GM23248 (cell line): Measurements from ENCODE around the gene TEDC2.

Source experiments
- EZH2 ChIP-seq: fragments of 200-600 bp; sonication (generic); IDR thresholded peaks from 2 replicates; pipeline ENCODE4 v1.6.1; 2018; ENCODE audit warnings: antibody characterized with exemption, mild to moderate bottlenecking; ENCODE audit not compliant: insufficient read depth, poor library complexity, severe bottlenecking
- EZH2phosphoT487 ChIP-seq: fragments of 200-600 bp; sonication (generic); IDR thresholded peaks from 2 replicates; pipeline ENCODE4 v1.6.1; 2018; ENCODE audit warnings: antibody characterized with exemption, moderate library complexity, mild to moderate bottlenecking, low read depth; ENCODE audit not compliant: insufficient read depth

DNA sequence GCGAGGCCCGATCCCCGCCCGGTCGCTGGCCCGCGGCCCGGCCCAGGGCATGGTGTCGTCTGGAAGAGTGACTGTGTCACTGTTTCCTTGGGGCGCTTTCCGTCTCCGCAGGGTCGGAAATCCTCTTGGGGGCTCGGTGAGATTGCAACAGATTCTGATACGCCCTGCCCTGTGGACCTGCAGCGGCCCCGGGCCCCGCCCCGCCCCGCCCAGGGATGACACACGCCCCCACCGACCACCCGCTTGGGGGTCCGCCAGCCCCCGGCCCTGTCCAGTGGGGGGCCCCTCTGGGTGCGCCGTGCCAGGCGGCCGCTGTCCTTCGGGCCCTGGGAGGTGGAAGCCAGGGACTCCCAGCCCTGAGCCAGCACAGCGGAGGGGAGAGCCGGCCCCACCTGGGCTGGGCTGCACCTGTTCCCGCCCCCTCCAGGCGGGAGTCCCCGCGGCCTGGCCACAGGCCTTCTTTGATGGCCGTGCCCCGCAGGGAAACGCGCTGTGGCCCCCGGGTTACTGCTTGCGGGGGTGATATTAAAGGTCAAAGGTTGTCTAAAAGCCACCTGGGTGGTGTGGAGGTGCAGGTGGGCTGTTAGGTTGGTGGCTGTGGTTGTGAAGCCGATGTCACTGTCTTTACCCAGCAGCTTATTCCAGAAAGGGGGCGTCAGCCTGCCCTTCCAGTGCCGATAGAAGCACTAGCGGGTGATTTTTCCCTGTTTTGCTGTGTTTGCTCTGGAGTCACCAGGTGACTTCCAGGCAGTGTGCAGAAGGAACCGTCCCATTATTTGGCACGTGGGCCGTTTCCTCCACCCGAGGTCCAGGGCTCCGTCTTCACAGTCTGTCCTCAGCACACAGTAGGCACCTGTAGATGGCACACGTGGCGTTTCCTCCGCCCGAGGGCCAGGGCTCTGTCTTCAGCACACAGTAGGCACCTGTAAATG is 15.8 kb downstream of the TEDC2 start:
- TF ChIP-seq EZH2 (no peak), EZH2phosphoT487 (no peak)
